Type B pancreatic cell (in vitro differentiated cells): ENCODE data around the gene PTPA. TPM values are rescaled to one million over a fixed set of nuclear protein-coding genes. Genes with fewer than 3 reads are reported as not detected.

Experiments
- DNase-seq: peaks from one replicate; pipeline ENCODE4 v3.0.0; 2021; ENCODE audit warnings: mixed read lengths; ENCODE audit not compliant: unreplicated experiment; ENCODE audit errors: extremely low spot score
- H3K27ac Mint-ChIP-seq: 2 replicates; pipeline ENCODE4 v1.8.0; 2021; ENCODE audit warnings: mild to moderate bottlenecking, mixed read lengths
- H3K27me3 Mint-ChIP-seq: 2 replicates; pipeline ENCODE4 v1.8.0; 2021; ENCODE audit warnings: mixed read lengths
- H3K36me3 Mint-ChIP-seq: 2 replicates; pipeline ENCODE4 v1.8.0; 2021; ENCODE audit warnings: mixed read lengths
- H3K4me1 Mint-ChIP-seq: one replicate; pipeline ENCODE4 v1.8.0; 2021; ENCODE audit warnings: mixed read lengths; ENCODE audit not compliant: unreplicated experiment
- H3K4me3 Mint-ChIP-seq: 2 replicates; pipeline ENCODE4 v1.8.0; 2021; ENCODE audit warnings: mild to moderate bottlenecking, mixed read lengths
- H3K9me3 Mint-ChIP-seq: 2 replicates; pipeline ENCODE4 v1.8.0; 2021; ENCODE audit warnings: mixed read lengths
- CTCF ChIP-seq: fragments of 200-600 bp; sonication (generic); conservative IDR thresholded peaks from 2 replicates; pipeline ENCODE4 v1.5.0; 2021; ENCODE audit warnings: antibody characterized with exemption, mild to moderate bottlenecking
- total RNA-seq: library from RNA; stranded (reverse); gene quantifications from 2 replicates; pipeline ENCODE4 v1.2.1, GENCODE V29; 2021; ENCODE audit warnings: low replicate concordance

PTPA gene
- total RNA-seq, 1 donor from 2014 or later: 102 TPM

GRCh38 chr9:129142138-129142935, 31.1 kb downstream of the PTPA start:
- H3K4me3 Mint-ChIP-seq: peak overlapping the region; percentile 74
- H3K4me1 Mint-ChIP-seq: peaks cover 46% of the 10 kb centered on the region
- no peaks in the 10 kb centered on the region for H3K9me3 Mint-ChIP-seq
- peak overlapping the region; percentile 87 for H3K27ac Mint-ChIP-seq
- no peak for TF ChIP-seq CTCF
- H3K36me3 Mint-ChIP-seq: peaks cover 6% of the 10 kb centered on the region
- DNase-seq: no peak
- H3K27me3 Mint-ChIP-seq: no peaks in the 10 kb centered on the region

DNA sequence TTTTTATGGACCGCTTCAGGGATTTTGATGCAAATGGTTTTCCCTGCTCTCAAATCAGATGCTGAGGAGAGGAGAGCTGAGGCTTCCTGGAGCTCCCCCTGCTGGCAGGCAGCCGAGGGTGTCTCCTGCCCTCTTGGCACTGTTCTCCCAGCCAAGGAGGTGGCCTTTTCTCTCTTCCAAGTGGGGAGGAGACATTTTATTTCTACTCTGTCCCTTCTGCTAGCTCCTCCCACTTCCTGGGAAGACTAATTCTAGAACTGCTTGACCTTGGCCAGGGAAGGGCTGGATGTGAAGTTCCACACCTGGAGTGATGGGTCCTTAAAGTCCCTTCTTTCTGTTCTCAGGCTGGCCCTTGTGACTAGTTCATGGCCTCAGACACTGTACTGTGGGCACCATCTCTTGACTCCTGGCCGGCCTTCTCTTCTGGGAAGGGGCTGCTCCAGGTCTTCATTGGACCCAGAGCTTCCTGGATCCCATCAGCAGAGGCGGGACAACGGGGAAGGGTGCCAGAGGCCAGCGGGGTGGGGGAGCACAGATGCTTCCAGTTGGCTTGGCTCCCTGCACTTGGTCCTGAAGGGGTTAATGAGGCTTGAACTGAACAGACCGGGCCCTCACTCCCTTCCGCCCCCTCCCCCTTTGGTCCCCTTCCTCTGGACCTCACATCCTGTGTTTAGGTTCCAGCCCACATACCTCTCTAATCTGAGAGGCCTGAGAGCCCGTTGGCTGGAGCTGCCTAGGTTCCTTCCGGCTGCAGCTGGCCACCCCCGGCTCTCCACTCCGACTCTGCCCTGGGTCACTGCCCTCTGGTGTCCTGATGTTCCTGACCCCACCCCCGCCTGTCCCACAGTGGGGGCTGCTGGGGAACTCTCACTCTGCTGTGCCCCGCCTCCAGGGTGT, 32.1 kb downstream of the PTPA start:
- no peaks in the 10 kb centered on the region for H3K27me3 Mint-ChIP-seq
- peak; percentile 96 for TF ChIP-seq CTCF
- peak; percentile 85 for DNase-seq
- H3K4me1 Mint-ChIP-seq: peaks cover 38% of the 10 kb centered on the region
- peak overlapping the region; percentile 87 for H3K27ac Mint-ChIP-seq
- H3K36me3 Mint-ChIP-seq: peaks cover 6% of the 10 kb centered on the region
- no peaks in the 10 kb centered on the region for H3K9me3 Mint-ChIP-seq
- peak overlapping the region; percentile 74 for H3K4me3 Mint-ChIP-seq

DNA sequence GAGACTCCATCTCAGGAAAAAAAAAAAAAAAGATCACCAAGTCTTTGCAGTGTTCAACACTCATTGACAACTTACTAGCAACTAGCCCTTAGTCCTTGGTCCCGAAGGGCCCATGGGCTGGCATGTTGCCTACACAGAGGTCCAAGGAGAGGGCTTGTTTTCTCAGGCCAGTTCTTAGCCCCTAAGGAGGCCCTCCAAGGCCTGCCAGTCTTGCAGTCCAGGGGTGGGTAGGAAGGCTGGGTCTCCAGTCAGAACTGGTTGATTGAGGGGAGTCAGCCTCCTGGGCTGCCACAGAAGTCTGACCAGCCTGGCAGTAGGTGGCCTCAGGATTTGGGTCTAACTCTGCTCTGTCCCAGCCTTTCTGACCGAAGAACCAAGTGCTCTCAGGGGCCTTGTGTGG, 34.1 kb downstream of the PTPA start:
- Mint-ChIP-seq H3K27me3 (no peaks in the 10 kb centered on the region), H3K4me1 (peaks cover 33% of the 10 kb centered on the region), H3K27ac (peak overlapping the region; percentile 79), H3K9me3 (no peaks in the 10 kb centered on the region), H3K4me3 (no peak overlapping the region), H3K36me3 (peaks cover 6% of the 10 kb centered on the region)
- DNase-seq: no peak
- no peak for TF ChIP-seq CTCF

GRCh38 chr9:129145841-129146292, 34.7 kb downstream of the PTPA start:
- no peak for DNase-seq
- peak overlapping the region; percentile 79 for H3K27ac Mint-ChIP-seq
- H3K27me3 Mint-ChIP-seq: no peaks in the 10 kb centered on the region
- peaks cover 6% of the 10 kb centered on the region for H3K36me3 Mint-ChIP-seq
- TF ChIP-seq CTCF: no peak
- peak overlapping the region; percentile 45 for H3K4me3 Mint-ChIP-seq
- H3K4me1 Mint-ChIP-seq: peaks cover 33% of the 10 kb centered on the region
- H3K9me3 Mint-ChIP-seq: no peaks in the 10 kb centered on the region

GRCh38 chr9:129146441-129146941, 35.3 kb downstream of the PTPA start:
- Mint-ChIP-seq H3K9me3 (no peaks in the 10 kb centered on the region), H3K36me3 (peaks cover 10% of the 10 kb centered on the region), H3K27me3 (no peaks in the 10 kb centered on the region), H3K27ac (peak overlapping the region; percentile 79), H3K4me1 (peaks cover 33% of the 10 kb centered on the region), H3K4me3 (peak overlapping the region; percentile 45)
- TF ChIP-seq CTCF: no peak
- DNase-seq: no peak
